HG03280 (cell line): ENCODE data around the gene RBM10.
"Not testable (repeated sequence)": the region's sequence is repeated elsewhere in the genome, so short reads cannot be mapped to it uniquely, and the experiment has no call there.

ENCODE experiments used
- ATAC-seq: cut with Tn5 transposase; IDR thresholded peaks from one replicate; pipeline ENCODE4 v1.9.1; 2021; ENCODE audit warnings: mild to moderate bottlenecking, moderate library complexity; ENCODE audit not compliant: unreplicated experiment

The RBM10 gene

DNA sequence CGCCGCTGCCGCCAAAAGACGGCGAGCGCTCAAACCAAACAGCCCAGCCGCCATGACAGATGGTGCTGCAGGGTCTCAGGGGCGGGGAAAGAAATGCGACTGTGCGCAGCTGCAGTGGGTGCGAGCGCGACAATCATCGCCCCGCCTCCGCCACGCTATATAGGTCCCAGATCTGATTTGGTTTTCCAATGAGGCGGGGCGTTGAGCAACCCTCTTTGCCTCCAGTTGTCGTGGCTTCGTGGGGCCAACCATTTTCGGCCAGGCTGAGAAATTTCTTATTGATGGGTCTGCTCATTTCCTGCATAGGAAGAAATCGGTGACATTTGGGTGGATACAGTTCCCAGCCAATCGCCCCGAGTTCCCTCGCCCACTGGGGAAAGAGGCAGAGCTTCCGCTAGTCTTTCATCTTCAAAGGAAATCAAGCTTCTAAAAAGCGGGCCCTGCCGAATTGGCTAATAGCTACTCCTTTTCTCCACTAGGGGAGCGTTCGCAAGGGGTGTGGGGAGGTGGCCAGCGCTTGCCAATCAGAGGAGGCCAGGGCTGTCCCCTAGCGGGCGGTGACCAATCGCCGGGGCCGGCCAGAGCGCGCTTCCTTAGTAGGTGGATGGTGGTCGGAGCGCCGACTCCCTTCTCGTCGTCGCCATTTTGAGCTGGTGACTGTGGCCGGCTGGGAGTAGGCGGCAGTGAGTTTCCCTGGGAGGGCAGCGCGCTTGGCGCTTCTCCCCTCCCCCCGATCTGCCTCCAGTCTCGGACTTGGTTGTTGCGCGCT lies at the start of gene RBM10, which contains the start of gene NDUFB11:
Gene RBM10 (plus strand): TSS at position 596 of the 769 bp plus-strand sequence. CDS start 2,261 bp downstream, outside the sequence.
Gene NDUFB11 (minus strand): TSS at position 77 of the 769 bp plus-strand sequence. CDS start 23 bp downstream, at position 54.
- peak; percentile 92 for ATAC-seq

DNA sequence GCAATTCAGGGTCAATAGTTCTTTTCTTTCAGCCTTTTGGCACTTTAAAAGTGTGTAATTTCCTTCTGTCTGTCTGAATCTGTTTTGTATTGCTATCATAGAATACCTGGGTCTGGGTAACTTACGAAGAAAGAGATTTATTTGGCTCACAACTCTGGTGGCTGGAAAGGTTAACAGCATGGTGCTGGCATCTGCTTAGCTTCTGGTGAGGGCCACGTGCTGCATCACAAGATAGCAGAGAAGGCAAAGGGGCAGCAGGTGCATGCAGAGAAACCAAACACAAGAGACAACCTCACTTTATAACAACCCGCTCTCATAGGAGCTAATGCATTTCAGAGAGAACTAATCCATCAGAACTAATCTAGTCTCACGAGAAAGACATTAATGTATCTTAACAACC lies 48.0 kb upstream of the RBM10 start:
- ATAC-seq, result no peak

DNA sequence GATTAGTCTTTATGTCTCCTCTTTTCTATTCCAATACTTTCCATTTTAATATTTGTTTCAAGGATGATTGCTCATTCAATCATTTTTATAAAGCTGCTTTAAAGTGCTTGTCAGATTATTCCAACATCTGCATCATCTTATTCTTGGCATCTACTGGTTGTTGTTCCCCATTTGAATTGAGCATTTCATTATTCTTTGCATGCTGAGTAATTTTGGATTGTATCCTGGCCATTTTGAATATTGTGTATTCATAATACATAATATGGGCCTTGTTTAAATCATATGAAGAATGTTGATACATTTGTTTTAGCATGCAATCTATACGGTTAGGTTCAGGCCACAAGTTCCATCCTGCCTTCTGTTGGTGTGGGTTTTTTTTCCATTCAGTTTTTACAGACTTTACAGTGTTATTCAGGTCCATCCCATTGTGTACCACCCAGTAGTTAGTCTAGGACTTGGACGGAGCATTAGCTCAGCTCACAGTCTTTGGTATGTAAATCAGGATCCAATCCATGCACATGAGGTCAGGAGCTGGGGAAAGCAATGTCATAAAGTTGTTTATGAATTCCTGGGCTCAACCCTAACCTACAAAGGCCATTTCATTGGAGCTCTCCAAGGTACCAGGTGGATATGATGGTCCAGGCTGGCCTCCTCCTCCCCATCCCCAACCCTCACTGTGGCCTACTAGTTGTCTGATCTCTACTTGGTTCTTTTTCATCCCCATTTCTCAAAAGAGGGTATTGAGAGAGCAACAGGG lies 46.5 kb upstream of the RBM10 start:
- ATAC-seq, result no peak

DNA sequence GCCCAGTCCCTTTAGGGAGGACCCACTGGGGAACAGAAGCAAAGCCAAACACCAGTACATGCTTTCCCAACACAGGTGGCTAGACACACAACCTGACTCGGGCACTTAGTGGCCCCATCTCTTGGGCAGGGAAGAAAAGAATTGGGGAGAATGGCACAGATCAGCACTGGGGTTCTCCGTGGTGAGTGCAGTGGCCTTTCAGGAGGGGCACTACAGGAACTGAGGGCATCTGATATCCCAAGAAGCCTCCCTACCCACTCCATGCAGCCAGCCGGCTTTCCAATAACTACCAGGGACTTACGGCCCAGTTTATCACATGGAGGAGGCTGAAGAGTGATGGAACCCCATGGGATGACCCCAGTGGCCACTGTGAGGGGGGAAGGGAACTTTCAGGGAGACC lies 43.8 kb upstream of the RBM10 start:
- ATAC-seq, result no peak

DNA sequence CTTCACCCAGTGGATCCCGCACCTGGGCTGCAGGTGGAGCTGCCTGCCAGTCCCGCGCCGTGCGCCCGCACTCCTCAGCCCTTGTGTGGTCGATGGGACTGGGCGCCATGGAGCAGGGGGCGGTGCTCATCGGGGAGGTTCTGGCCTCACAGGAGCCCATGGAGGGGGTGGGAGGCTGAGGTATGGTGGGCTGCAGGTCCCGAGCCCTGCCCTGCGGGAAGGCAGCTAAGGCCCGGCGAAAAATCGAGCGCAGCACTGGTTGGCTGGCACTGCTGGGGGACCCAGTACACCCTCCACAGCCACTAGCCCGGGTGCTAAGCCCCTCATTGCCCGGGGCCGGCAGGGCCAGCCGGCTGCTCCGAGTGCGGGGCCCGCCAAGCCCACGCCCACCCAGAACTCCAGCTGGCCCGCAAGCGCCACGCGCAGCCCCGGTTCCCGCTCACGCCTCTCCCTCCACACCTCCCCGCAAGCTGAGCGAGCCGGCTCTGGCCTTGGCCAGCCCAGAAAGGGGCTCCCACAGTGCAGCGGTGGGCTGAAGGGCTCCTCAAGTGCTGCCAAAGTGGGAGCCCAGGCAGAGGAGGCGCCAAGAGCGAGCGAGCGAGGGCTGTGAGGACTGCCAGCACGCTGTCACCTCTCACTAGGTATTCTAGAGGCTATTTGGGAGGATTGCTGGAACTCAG lies 33.9 kb upstream of the RBM10 start:
- ATAC-seq, result not testable (repeated sequence)

DNA sequence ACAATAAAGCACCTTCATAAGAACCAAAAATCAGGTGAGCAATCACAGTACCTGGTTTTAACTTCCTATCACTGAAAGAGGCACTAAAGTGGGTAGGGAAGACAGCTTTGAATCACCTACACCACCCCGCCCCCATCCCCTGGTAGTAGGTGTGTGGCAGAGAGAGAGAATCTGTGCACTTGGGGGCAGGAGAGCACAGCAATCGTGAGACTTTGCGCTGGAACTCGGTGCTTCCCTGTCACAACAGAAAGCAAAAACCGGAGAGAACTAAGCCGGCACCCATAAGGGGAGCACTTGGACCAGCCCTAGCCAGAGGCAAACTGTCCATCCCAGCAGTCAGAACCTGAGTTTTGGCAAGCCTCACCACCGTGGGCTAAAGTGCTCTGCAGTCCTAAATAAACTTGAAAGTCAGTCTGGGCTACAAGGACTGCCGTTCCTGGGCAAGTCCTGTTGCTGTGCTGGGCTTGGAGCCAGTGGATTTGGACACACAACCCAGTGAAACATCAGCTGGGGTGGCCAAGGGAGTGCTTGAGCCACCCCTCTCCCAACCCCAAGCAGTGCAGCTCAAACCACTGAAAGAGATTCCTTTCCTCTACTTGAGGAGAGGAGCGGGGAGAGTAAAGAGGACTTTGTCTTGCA lies 32.6 kb upstream of the RBM10 start:
- ATAC-seq, result no peak

- not testable (repeated sequence) for ATAC-seq
Measured at GRCh38 chrX:47116551-47117110, 28.4 kb upstream of the RBM10 start.

DNA sequence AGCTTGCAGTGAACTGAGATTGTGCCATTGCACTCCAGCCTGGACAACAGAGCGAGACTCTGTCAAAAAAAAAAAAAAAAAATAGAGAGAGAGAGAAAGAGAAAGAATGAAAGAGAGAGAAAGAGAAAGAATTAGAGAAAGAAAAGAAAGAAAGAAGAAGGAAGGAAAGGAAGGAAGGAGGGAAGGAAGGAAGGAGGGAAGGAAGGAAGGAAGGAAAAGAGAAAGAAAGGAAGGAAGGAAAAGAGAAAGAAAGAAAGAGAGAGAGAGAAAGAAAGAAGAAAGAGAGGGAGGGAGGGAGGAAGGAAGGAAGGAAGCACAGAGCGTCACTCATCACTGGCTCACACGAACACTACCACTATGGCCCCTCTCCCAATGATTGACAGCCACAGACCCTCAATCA lies 20.6 kb upstream of the RBM10 start:
- not testable (repeated sequence) for ATAC-seq

DNA sequence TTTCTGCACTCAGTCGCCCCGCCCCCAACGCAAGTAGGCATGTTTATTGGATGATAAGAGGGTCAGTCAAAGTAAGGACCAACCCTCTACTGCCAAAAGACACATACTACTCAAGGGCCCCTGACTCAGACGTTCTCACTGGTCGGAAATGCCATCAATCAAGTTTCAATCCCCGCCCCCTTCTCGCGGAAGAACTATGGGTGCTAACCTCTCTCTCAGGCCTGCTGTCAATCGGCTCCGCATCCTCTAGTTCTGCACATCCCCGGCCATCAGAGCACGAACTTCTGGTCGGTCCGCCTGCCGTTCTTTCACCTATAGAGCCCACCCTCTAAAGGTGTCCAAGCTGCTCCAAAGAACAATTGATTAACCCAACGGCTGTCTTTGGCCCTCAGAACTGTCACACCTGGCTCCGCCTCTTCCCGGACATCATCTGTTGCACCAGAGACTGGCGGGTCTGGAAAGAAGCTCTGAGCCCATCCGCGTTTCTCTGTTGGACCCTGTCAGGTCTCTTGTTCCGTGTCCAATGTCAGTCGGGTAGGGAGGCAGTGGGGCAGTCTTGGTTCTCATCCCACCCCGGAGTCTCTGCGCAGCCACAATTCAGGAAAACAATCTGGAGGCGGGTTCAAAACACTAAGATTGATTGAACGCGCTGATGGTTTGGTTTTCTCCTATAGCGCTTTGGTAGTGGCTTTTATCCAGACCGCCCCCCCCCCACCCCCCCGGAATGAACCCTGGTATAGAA lies 15.7 kb upstream of the RBM10 start:
- ATAC-seq, result peak; percentile 99

GRCh38 chrX:47129899-47130358 lies 15.1 kb upstream of the RBM10 start:
- no peak for ATAC-seq

DNA sequence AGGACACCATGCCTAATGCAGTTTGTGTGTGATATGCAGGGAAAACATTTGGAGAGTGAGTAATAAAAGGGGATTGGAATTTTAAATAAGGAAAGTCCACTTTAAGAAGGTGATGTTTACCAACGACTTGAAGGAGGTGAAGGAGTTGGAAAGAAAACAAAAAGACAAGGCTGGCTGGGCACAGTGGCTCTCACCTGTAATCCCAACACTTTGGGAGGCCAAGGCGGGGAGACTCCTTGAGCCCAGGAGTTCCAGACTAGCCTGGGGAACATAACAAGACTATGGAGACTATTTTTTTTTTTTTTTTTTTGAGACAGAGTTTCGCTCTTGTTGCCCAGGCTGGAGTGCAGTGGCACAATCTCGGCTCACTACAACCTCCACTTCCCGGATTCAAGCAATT lies 11.5 kb upstream of the RBM10 start:
- no peak for ATAC-seq

DNA sequence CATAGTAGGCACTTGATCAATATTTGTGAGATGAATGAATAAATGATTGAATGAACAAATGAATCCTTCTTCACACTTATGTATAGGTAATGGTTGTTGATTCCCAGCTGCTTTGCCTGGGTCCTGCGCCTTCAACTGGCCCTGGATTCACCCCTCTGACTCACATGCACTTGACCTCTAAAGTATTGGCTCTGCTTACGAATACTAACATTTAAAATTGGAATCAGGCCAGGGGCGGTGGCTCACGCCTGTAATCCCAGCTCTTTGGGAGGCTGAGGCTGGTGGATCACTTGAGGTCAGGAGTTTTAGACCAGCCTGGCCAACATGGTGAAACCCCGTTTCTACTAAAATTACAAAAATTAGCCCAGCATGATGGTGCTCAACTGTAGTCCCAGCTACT lies 9.4 kb upstream of the RBM10 start:
- ATAC-seq, result not testable (repeated sequence)

GRCh38 chrX:47138171-47138570 lies 6.8 kb upstream of the RBM10 start:
- ATAC-seq, result no peak

- ATAC-seq, result peak; percentile 14
Measured at GRCh38 chrX:47143894-47144625, 961 bp upstream of the RBM10 start.

DNA sequence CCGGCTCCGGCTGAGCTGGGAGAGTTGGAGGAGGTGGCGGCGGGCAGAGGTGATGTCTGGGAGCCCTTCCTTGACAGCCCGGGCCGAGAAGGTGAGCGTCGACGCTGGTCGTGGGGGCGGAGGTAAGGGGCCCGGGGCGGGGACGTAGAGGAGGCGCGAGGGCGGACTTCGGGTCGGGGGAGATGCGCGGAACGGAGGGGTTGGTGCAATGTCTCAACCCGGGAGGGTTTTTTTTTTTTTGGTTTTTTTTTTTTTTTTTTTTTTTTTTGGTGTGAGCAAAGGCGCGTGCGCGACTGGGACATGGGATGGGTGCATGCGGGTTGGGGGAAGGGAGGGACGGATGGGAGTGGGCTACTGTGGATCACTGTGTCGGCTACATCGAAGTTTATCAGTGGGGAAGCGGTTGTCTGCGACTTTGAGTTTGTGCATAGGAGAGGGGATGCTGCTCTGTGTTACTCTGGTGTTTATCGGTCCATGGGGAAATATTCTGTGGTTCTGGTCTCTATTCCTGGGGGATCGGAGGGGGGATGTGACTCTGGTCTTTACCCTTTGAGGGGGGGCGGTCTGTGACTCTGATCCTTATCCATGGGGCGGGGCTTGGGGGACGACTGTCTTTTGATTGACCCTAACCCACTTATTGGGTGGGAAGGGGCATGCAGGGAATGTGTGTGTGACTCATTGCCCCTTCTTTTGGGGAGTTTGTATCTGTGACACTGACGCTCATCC lies 537 bp downstream of the RBM10 start:
- peak; percentile 19 for ATAC-seq

- no peak for ATAC-seq
Measured at GRCh38 chrX:47146121-47146935, 1.3 kb downstream of the RBM10 start.

DNA sequence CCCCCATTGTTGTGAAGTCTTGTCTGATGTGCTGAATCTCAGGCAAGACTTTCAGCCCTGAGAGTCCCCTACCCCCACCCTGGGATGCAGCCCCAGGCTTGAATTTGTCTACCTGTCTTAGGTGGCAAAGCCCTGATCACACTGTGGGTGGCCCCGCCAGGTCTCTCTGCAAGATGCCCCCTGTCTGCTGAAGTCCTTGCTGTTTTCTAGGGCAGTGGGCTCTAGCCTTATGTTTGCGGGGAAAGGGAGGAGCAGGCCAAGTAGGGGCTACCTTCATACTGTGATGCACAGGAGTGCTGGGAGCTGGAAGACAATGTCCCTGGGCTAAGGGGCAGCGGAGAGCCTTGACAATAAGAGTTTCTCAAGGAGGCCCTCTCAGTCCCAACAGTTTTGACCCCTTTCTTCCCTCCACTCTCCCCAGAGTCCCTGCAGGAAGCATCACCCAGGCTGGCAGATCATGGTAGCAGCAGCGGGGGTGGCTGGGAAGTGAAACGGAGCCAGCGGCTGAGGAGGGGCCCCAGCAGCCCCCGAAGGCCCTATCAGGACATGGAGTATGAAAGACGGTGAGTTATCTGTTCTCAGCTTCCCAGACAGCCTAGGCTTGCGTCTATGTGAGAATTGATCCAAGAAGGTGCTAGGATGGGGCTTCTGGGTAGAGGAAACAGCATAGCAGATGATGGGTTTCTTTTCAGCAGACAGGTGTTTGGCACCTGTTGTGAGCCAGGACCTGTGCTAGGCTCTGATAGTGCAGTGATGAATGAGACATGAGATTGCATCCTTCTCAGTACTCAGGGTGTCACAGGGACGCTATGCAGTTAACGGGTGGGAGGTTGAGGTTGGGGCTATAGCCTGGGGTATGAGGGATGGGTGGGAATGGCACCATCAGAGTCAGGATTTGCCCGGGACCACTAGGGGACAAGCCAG lies 2.2 kb downstream of the RBM10 start:
- no peak for ATAC-seq
